Right ventricle myocardium superior (tissue), 1 donor: ENCODE data around the gene ADAMTS1. TPM values are rescaled to one million over a fixed set of nuclear protein-coding genes. Genes with fewer than 3 reads are reported as not detected.

Experiments used
- ATAC-seq: fragments of 200-7000 bp; cut with Tn5 transposase; one replicate; pipeline ENCODE4 v1.9.1; 2020; ENCODE audit warnings: mild to moderate bottlenecking; ENCODE audit not compliant: poor library complexity
- DNase-seq: peaks from one replicate; pipeline ENCODE4 v3.0.0-alpha.2; 2020
- intact Hi-C: fragments of 100-400 bp; cut with DNase I; formaldehyde crosslinking; loops from one replicate; pipeline ENCODE4 v1.11.2; 2022
- total RNA-seq: library from RNA; stranded (reverse); fragmentation: NEBNext Ultra II Directional; extraction: Animal tissue kit (Norgen Biotek cat#: 25700); gene quantifications from one replicate; pipeline ENCODE4 v1.2.1, GENCODE V29; 2021
- donor health status: DM: no; HTN: yes; CAD: no; lungs with severe emphysema.

The ADAMTS1 gene
- total RNA-seq, 1 donor from 2014 or later = 41.4 TPM

GRCh38 chr21:26826801-26827200 is 18.4 kb downstream of the ADAMTS1 start:
- intact Hi-C loops = no loop called here
- no peak for ATAC-seq
- no peak for DNase-seq

GRCh38 chr21:26820509-26820908 is 24.7 kb downstream of the ADAMTS1 start:
- ATAC-seq = no peak
- intact Hi-C loops = no loop called here
- no peak for DNase-seq

GRCh38 chr21:26819740-26820324 is 25.4 kb downstream of the ADAMTS1 start:
- DNase-seq (no peak), ATAC-seq (no peak)
- intact Hi-C loops = no loop called here

GRCh38 chr21:26818906-26819305 is 26.3 kb downstream of the ADAMTS1 start:
- intact Hi-C loops = no loop called here
- ATAC-seq (no peak), DNase-seq (no peak)

DNA sequence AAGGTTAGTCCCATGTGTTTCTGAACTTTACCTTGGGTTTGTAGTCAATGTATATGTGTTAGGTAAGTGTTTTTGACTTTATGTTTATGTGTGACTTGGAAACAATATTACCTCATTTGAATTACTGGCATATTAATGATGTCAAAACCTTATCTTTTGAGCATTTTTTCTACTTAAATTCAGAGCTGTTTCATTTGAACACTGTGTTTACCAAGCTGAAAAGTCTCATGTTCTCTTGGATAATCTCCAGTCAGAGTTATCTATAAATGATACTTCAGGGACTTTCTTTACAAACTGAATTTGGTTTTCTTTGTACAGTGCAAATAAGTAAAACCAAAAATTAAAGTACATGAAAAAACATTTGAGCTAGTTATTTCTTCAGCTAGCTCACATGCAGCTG is 30.0 kb downstream of the ADAMTS1 start:
- ATAC-seq (peak; percentile 64), DNase-seq (no peak)
- intact Hi-C loops = no loop called here

GRCh38 chr21:26814386-26814785 is 30.8 kb downstream of the ADAMTS1 start:
- ATAC-seq (no peak), DNase-seq (no peak)
- intact Hi-C loops = no loop called here

DNA sequence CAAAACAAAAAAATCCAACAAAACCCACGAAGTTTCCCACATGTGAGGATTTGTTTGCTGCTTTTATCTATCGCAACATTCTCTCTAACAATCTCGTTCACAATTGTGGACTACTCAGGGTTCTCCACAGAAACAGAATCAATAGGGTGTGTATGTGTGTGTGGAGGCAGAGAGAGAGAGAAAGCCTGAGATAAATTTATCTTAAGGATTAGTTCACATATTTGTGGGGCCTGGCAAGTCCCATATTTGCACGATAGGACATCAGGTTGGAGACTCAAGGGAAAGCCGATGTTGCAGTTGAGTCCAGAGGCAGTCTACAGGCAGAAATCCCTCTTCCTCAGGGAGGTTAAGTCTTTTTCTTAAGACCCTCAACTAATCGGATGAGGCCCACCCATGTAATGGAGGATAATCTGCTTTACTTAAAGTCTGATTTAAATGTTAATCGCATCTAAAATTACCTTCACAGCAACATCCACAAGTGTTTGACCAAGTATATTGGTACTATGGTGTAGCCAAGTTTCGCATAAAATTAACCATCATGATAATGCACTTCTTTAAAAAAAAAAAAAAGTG is 31.7 kb downstream of the ADAMTS1 start:
- intact Hi-C loops = no loop called here
- no peak for DNase-seq
- no peak for ATAC-seq

DNA sequence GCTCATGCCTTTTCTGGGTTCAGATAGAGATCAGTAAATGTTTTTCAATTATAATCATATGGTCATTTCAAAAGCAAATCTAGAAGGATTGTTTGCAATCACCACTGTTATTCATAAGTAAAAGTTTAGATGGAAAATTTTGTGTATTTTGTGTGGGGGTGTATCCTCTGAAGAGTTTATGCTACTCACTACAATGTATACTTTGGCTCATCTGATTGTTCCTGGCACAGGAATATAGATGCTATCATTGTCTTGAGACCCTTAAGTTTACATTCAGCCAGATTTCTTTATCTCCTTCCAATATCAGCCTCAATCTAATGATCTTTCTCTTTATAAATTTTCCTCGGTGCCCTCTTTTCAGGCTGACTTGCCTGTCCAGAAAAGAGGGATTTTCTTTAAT is 33.0 kb downstream of the ADAMTS1 start:
- intact Hi-C loops = no loop called here
- DNase-seq (no peak), ATAC-seq (no peak)

DNA sequence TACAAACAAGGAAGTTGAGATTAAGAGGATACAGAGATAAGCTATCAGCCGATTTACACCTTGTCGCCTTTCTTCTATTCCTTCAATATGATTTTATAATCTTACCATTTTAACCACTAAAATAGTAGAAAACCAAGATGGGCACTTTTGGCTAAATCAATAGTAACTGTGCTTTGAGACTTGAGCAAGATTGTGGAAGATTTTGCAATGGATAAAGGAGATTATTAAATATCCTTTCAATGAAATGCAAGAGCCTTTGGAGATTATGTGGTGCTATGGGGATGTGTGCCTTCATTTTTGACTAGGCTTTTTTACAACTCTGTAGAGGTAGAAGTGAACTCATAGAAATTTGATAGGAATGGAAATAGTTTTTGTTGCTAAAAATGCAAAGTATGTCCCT is 33.7 kb downstream of the ADAMTS1 start:
- DNase-seq = no peak
- intact Hi-C loops = no loop called here
- no peak for ATAC-seq

GRCh38 chr21:26810676-26811415 is 34.4 kb downstream of the ADAMTS1 start:
- no peak for ATAC-seq
- intact Hi-C loops = no loop called here
- DNase-seq = no peak

GRCh38 chr21:26810266-26810665 is 34.9 kb downstream of the ADAMTS1 start:
- ATAC-seq (no peak), DNase-seq (no peak)
- intact Hi-C loops = no loop called here

DNA sequence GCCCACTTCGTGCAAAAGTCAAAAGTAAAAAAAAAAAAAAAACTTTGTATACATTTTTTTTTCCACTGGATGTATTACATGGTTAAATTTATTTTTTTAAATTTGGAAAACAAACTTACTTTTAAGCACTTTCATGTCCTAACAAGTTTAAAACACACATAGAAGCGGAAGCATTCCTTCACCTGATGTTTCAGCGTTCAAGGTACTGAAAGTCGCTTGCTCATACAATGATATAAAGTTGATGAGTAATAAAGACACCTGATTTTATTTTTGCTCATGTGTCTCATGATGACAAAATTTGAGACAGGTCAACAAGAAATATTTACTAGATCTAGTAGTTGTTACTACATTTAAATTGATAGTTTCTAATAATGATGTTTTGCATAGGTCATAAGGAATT is 35.5 kb downstream of the ADAMTS1 start:
- intact Hi-C loops = no loop called here
- ATAC-seq (no peak), DNase-seq (no peak)

GRCh38 chr21:26806801-26807295 is 38.4 kb downstream of the ADAMTS1 start:
- intact Hi-C loops = no loop called here
- no peak for DNase-seq
- no peak for ATAC-seq

DNA sequence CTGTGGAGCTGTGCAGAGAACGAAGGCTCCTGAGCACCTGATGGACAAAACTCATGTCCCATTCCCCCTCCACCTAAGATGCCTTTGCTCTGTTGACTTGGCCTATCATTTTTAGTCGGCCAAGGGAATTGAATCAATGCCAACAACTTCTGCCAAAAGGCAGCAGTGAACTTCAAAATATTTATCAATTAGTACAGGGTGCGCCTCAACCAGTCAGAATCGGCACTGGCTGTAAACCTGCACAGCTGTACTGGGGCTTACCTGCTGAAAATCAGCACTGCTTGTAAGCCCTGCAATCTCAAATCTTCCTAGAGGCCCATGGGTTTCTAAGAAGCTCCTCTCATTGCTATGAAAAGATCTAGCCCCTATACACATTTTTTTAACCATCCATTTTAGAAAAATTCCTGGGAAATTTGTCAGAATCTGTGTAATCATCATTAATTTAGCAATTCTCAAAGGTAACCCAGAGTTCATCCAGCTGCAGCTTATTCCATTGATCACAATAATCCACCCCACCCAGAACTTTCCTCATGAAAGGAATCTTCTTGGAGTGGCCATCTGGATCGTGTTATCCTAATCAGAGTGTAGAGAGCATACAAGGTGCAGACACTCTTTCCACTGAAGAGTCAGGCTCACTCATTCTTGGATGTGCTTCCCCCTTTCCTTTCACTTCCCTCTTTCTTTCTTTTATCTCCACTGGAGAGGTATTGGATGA is 40.2 kb downstream of the ADAMTS1 start:
- ATAC-seq = peak; percentile 31
- intact Hi-C loops = no loop called here
- no peak for DNase-seq

GRCh38 chr21:26801498-26801897 is 43.7 kb downstream of the ADAMTS1 start:
- no peak for DNase-seq
- intact Hi-C loops = no loop called here
- peak; percentile 53 for ATAC-seq

DNA sequence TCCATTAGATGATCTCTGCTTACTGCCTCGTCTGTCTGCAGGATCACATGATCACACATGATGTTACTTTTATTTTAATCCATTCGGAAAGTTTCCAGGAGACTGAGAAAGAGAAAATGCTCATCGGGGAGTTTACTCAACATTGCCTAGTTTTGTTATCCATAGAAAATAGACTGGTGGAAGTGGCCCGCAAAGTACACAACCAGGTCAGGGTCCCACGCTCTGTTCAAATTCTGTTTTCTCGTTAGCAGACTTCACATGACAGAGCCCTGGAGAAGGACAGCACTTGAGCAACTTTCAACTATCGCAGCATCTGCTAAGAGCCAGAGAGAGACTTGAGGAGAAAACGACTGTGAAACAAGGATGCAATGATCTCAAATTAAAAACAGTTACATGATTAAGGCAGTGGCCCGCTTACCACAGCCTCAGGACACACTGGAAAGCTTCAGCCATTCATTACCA is 44.2 kb downstream of the ADAMTS1 start:
- intact Hi-C loops = no loop called here
- DNase-seq = no peak
- peak; percentile 59 for ATAC-seq

GRCh38 chr21:26800455-26800854 is 44.8 kb downstream of the ADAMTS1 start:
- DNase-seq (no peak), ATAC-seq (no peak)
- intact Hi-C loops = no loop called here

DNA sequence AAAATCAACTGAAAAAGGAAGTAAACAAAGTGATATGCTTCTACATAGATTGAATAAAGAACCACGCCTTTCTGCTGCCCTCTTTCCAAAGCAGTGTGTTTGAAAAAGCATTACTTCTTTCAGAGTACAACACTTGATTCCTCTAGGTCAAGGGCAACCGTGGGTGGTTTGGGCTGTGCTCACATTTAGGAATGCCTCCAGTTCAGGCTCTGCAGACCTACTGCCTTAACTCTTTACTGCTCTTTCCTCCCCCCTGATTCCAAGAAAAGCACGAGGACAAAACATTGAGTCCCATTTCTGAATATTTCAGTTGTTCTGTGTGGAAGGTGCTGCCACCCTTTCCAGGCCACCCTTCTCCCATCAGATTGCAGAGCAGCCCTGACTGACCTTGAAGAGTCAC is 45.2 kb downstream of the ADAMTS1 start:
- DNase-seq = no peak
- intact Hi-C loops = no loop called here
- ATAC-seq = no peak
